Neural progenitor cell (in vitro differentiated cells): ENCODE data around the gene PBX4.

Source experiments
- CTCF ChIP-seq: fragments of 200-600 bp; sonication (generic); IDR thresholded peaks from 2 replicates; pipeline ENCODE4 v1.5.1; 2017; ENCODE audit warnings: antibody characterized with exemption, mild to moderate bottlenecking
- EZH2 ChIP-seq: fragments of 200-600 bp; sonication (generic); IDR thresholded peaks from 2 replicates; pipeline ENCODE4 v1.6.1; 2017; ENCODE audit warnings: antibody characterized with exemption, mild to moderate bottlenecking, moderate library complexity
- EZH2phosphoT487 ChIP-seq: fragments of 200-600 bp; sonication (generic); IDR thresholded peaks from 2 replicates; pipeline ENCODE4 v1.6.1; 2017; ENCODE audit warnings: antibody characterized with exemption

GRCh38 chr19:19533841-19534240 lies 84.6 kb downstream of the PBX4 start:
- TF ChIP-seq CTCF (no peak), EZH2 (no peak), EZH2phosphoT487 (no peak)
